A673 (cell line): ENCODE measurements around the gene NQO2.
"Not testable (repeated sequence)": the region's sequence is repeated elsewhere in the genome, so short reads cannot be mapped to it uniquely, and the experiment has no call there.

Experiments used
- EZH2 ChIP-seq: fragments of 200-600 bp; sonication (generic); IDR thresholded peaks from 2 replicates; pipeline ENCODE4 v1.6.1; 2017; ENCODE audit warnings: borderline replicate concordance, low read depth, mild to moderate bottlenecking, mixed read lengths, antibody characterized with exemption, low read length; ENCODE audit not compliant: poor library complexity, severe bottlenecking
- TF ChIP-seq, protein P1 (sequence below): fragments of 300-800, 200-600 bp; sonication (generic); conservative IDR thresholded peaks from 2 replicates; pipeline ENCODE4 v1.5.1; 2017; ENCODE audit warnings: low read depth, mild to moderate bottlenecking, antibody characterized with exemption, low read length, moderate library complexity, mixed read lengths

DNA sequence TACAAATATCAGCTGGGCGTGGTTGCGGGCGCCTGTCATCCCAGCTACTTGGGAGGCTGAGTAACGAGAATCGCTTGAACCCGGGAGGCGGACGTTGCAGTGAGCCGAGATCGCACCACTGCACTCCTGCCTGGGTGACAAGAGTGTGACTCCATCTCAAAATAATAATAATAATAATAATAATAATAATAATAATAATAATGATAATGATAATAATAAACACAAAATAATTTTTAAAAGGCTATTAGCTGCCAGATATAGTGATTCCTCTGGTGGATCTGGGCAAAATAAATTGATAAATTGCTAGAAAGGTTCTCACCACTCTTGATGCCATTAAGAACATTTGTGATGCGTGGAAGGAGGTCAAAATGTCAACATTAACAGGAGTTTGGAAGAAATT lies 60.4 kb downstream of the NQO2 start:
- TF ChIP-seq, protein P1, sequence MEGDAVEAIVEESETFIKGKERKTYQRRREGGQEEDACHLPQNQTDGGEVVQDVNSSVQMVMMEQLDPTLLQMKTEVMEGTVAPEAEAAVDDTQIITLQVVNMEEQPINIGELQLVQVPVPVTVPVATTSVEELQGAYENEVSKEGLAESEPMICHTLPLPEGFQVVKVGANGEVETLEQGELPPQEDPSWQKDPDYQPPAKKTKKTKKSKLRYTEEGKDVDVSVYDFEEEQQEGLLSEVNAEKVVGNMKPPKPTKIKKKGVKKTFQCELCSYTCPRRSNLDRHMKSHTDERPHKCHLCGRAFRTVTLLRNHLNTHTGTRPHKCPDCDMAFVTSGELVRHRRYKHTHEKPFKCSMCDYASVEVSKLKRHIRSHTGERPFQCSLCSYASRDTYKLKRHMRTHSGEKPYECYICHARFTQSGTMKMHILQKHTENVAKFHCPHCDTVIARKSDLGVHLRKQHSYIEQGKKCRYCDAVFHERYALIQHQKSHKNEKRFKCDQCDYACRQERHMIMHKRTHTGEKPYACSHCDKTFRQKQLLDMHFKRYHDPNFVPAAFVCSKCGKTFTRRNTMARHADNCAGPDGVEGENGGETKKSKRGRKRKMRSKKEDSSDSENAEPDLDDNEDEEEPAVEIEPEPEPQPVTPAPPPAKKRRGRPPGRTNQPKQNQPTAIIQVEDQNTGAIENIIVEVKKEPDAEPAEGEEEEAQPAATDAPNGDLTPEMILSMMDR = not testable (repeated sequence)
- not testable (repeated sequence) for TF ChIP-seq EZH2
